ENCODE data around the gene RHO.
"Not testable (repeated sequence)": the region's sequence is repeated elsewhere in the genome, so short reads cannot be mapped to it uniquely, and the experiment has no call there.

The RHO gene

DNA sequence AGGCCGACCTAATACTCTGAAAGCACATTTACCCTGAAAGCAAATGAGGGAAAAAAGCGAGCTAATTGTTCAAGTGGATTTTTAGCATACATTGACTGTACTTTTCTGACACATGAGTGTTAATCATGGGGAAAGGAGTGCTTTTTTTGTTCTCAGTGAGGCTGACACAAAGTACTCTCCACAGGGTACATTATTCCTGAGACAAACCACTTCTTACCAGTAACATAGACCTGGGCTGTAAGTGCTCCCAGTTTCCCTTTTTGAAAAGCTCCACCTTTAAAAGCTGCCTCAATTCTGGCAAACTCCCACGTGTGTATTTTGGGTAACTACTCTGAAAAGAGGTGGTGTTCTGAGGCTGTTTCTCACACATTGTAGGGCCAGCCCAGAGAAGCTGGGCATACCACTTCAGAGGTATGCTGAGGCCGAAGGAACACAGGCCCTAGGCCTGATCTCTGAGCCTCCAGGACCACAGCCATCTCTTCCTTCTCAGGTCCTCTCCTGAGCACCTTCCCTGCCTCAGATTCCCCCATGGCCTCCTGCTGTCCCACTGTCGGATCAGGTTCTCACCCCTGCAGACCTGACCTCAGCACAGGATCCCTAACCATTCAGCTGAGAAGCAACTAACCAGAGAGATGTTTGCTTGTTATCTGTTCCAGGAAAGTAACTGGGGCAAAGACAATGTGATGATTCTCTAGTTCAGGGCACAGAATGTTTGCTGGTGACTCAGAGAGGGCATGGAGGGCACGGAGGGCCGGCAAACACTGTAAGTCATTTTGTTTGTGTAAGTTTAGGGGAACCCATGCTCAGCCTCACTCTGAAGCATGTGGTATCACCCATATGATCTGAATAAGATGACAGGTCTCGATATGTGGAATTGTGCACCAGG lies 29.6 kb upstream of the RHO start:
- not testable (repeated sequence) for H3K4me3 ChIP-seq (ENCODE audit: low read length in 2 of 2); H3K9ac ChIP-seq (ENCODE audit: low read depth in 1 of 2, low read length in 2 of 2); H3K27ac ChIP-seq (ENCODE audit: low read depth in 2 of 2, low read length in 2 of 2); H3K9me3 ChIP-seq (ENCODE audit: control insufficient read depth in 2 of 2, low read length in 2 of 2); H3K27me3 ChIP-seq (ENCODE audit: control insufficient read depth in 2 of 2, insufficient read depth in 2 of 2, low read length in 2 of 2); H3K4me1 ChIP-seq (ENCODE audit: control insufficient read depth in 2 of 2, insufficient read depth in 2 of 2, low read length in 2 of 2)
- peaks cover 13 to 15% of the 10 kb centered on the region in 2 donors for H3K36me3 ChIP-seq (ENCODE audit: control insufficient read depth in 2 of 2, insufficient read depth in 2 of 2, low read length in 2 of 2)

GRCh38 chr3:129499604-129500333 lies 28.7 kb upstream of the RHO start:
- not testable (repeated sequence) for H3K9ac ChIP-seq (ENCODE audit: low read depth in 1 of 2, low read length in 2 of 2); H3K27me3 ChIP-seq (ENCODE audit: control insufficient read depth in 2 of 2, insufficient read depth in 2 of 2, low read length in 2 of 2); H3K27ac ChIP-seq (ENCODE audit: low read depth in 2 of 2, low read length in 2 of 2); H3K9me3 ChIP-seq (ENCODE audit: control insufficient read depth in 2 of 2, low read length in 2 of 2); H3K4me1 ChIP-seq (ENCODE audit: control insufficient read depth in 2 of 2, insufficient read depth in 2 of 2, low read length in 2 of 2); H3K4me3 ChIP-seq (ENCODE audit: low read length in 2 of 2)
- H3K36me3 ChIP-seq (ENCODE audit: control insufficient read depth in 2 of 2, insufficient read depth in 2 of 2, low read length in 2 of 2), result peaks cover 15 to 19% of the 10 kb centered on the region in 2 donors

DNA sequence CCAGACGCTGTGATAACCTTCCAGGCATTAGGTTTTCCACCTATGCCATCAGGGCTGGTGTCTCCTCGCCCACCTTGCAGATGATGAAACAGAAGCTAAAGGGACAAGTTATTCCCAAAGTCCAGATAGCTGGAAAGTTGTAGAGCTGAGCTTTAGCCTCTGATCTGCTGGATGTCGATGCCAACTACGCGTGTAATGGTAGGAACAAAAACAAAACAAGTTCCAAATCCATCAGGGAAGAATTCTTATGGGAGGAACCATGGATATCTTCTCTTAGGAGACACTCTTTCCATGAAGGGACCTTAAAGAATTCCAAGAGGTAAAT lies 28.1 kb upstream of the RHO start:
- Histone ChIP-seq H3K4me1 (ENCODE audit: control insufficient read depth in 2 of 2, insufficient read depth in 2 of 2, low read length in 2 of 2) (no peaks in the 10 kb centered on the region), H3K9ac (ENCODE audit: low read depth in 1 of 2, low read length in 2 of 2) (no peak overlapping the region), H3K9me3 (ENCODE audit: control insufficient read depth in 2 of 2, low read length in 2 of 2) (no peaks in the 10 kb centered on the region), H3K27ac (ENCODE audit: low read depth in 2 of 2, low read length in 2 of 2) (no peak overlapping the region), H3K27me3 (ENCODE audit: control insufficient read depth in 2 of 2, insufficient read depth in 2 of 2, low read length in 2 of 2) (no peaks in the 10 kb centered on the region), H3K36me3 (ENCODE audit: control insufficient read depth in 2 of 2, insufficient read depth in 2 of 2, low read length in 2 of 2) (peaks cover 15 to 24% of the 10 kb centered on the region in 2 donors), H3K4me3 (ENCODE audit: low read length in 2 of 2) (no peak overlapping the region)

GRCh38 chr3:129501630-129502029 lies 26.8 kb upstream of the RHO start:
- Histone ChIP-seq H3K4me3 (ENCODE audit: low read length in 2 of 2) (no peak overlapping the region), H3K27ac (ENCODE audit: low read depth in 2 of 2, low read length in 2 of 2) (no peak overlapping the region), H3K9me3 (ENCODE audit: control insufficient read depth in 2 of 2, low read length in 2 of 2) (no peaks in the 10 kb centered on the region), H3K4me1 (ENCODE audit: control insufficient read depth in 2 of 2, insufficient read depth in 2 of 2, low read length in 2 of 2) (no peaks in the 10 kb centered on the region), H3K27me3 (ENCODE audit: control insufficient read depth in 2 of 2, insufficient read depth in 2 of 2, low read length in 2 of 2) (no peaks in the 10 kb centered on the region), H3K36me3 (ENCODE audit: control insufficient read depth in 2 of 2, insufficient read depth in 2 of 2, low read length in 2 of 2) (peaks cover 20 to 32% of the 10 kb centered on the region in 2 donors), H3K9ac (ENCODE audit: low read depth in 1 of 2, low read length in 2 of 2) (no peak overlapping the region)

GRCh38 chr3:129502641-129503408 lies 25.6 kb upstream of the RHO start:
- Histone ChIP-seq H3K36me3 (ENCODE audit: control insufficient read depth in 2 of 2, insufficient read depth in 2 of 2, low read length in 2 of 2) (peaks cover 22 to 43% of the 10 kb centered on the region in 2 donors), H3K9me3 (ENCODE audit: control insufficient read depth in 2 of 2, low read length in 2 of 2) (no peaks in the 10 kb centered on the region), H3K9ac (ENCODE audit: low read depth in 1 of 2, low read length in 2 of 2) (no peak overlapping the region), H3K27ac (ENCODE audit: low read depth in 2 of 2, low read length in 2 of 2) (no peak overlapping the region), H3K4me3 (ENCODE audit: low read length in 2 of 2) (no peak overlapping the region), H3K4me1 (ENCODE audit: control insufficient read depth in 2 of 2, insufficient read depth in 2 of 2, low read length in 2 of 2) (no peaks in the 10 kb centered on the region), H3K27me3 (ENCODE audit: control insufficient read depth in 2 of 2, insufficient read depth in 2 of 2, low read length in 2 of 2) (no peaks in the 10 kb centered on the region)

DNA sequence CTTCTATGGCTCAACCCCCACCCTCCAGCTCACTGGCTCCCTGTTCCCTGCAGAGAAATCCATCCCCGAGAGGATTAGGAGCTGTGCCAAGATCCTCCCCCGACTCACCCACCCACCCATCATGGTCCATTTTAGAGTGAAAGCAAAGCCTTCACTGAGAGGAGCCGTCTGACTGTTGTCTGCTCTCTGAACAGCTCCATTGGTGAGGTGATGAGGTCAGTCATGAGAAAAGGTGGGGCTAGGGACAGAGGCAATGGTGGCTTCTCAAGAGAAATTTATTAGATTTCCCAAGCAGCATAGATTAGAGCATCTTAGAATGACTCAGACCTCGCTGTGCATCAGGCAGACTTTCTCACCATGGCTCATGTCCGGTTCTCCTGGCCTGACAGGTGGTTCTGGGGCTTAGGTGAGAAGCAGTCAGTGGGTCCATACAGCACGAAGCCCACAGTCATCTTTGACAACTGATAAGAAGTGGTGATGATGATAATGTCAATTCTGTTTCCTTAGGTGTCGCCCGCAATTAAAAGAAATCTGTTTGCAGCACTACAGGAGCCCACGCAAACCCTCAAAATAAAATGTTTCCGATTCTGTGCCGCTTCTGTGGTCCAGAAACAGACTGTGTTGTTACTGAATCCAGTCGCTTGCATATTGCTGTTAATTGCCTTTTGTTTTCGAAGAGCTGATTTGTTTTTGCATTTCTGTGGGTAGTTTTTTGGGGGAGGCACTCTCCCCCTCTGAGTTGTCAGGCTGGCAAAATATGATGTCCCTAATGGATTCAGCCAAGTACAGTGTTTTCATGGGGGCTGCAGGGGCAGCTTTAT lies 24.8 kb upstream of the RHO start:
- Histone ChIP-seq H3K4me3 (ENCODE audit: low read length in 2 of 2) (no peak overlapping the region), H3K27ac (ENCODE audit: low read depth in 2 of 2, low read length in 2 of 2) (no peak overlapping the region), H3K36me3 (ENCODE audit: control insufficient read depth in 2 of 2, insufficient read depth in 2 of 2, low read length in 2 of 2) (peaks cover 24 to 45% of the 10 kb centered on the region in 2 donors), H3K4me1 (ENCODE audit: control insufficient read depth in 2 of 2, insufficient read depth in 2 of 2, low read length in 2 of 2) (no peaks in the 10 kb centered on the region), H3K9ac (ENCODE audit: low read depth in 1 of 2, low read length in 2 of 2) (no peak overlapping the region), H3K9me3 (ENCODE audit: control insufficient read depth in 2 of 2, low read length in 2 of 2) (no peaks in the 10 kb centered on the region), H3K27me3 (ENCODE audit: control insufficient read depth in 2 of 2, insufficient read depth in 2 of 2, low read length in 2 of 2) (no peaks in the 10 kb centered on the region)

DNA sequence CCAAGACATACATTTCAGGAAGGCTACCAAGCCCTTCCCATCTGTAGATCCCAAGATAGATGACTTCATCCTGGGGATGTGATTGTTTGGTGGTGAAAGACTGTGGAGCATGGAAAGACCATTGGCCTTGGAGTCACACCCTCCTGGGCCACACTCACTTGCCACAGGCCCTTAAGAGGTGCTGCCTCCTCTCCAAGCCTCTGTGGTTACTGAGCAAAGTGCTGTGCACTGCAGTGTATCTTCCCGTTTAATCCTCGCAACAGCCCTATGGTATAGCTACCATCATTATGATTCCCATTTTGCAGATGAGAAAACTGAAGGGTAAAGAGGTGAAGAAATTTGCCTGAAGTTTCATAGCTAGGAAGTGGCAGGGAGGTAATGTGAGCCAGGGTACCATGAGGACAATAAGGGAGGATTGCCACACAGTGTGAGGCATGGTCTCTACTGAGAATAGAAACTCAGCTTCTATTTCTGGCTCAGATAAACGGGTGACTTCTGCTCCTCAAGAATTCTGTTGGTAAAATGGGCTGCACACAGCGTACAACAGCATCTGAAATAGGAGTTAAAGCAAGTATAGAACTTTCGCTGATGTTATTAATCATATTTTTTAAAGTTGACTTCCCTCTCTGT lies 23.9 kb upstream of the RHO start:
- peaks cover 24 to 45% of the 10 kb centered on the region in 2 donors for H3K36me3 ChIP-seq (ENCODE audit: control insufficient read depth in 2 of 2, insufficient read depth in 2 of 2, low read length in 2 of 2)
- no peaks in the 10 kb centered on the region for H3K9me3 ChIP-seq (ENCODE audit: control insufficient read depth in 2 of 2, low read length in 2 of 2)
- no peak overlapping the region for H3K4me3 ChIP-seq (ENCODE audit: low read length in 2 of 2)
- no peaks in the 10 kb centered on the region for H3K4me1 ChIP-seq (ENCODE audit: control insufficient read depth in 2 of 2, insufficient read depth in 2 of 2, low read length in 2 of 2)
- no peak overlapping the region for H3K9ac ChIP-seq (ENCODE audit: low read depth in 1 of 2, low read length in 2 of 2)
- H3K27me3 ChIP-seq (ENCODE audit: control insufficient read depth in 2 of 2, insufficient read depth in 2 of 2, low read length in 2 of 2), result no peaks in the 10 kb centered on the region
- no peak overlapping the region for H3K27ac ChIP-seq (ENCODE audit: low read depth in 2 of 2, low read length in 2 of 2)

DNA sequence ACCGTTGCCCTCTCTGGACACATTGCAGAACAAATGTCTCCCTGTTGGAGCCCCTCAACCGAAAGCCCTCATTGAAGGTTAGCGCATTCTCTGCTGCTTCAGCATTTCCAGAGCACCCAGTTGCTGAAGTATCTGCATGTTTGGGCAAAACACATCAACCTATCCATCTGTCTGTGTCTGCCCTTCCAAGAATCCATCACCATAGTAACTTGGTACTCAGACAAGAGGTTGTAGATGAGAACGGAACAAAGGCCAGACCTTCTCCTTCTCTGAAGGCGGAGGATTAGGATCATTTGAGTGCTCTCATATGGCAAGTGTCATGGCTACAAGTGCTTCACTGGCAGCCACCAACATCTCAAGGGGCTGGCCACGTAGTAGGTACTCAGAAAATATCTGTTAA lies 23.1 kb upstream of the RHO start:
- no peaks in the 10 kb centered on the region for H3K27me3 ChIP-seq (ENCODE audit: control insufficient read depth in 2 of 2, insufficient read depth in 2 of 2, low read length in 2 of 2)
- no peak overlapping the region for H3K4me3 ChIP-seq (ENCODE audit: low read length in 2 of 2)
- H3K4me1 ChIP-seq (ENCODE audit: control insufficient read depth in 2 of 2, insufficient read depth in 2 of 2, low read length in 2 of 2), result no peaks in the 10 kb centered on the region
- H3K36me3 ChIP-seq (ENCODE audit: control insufficient read depth in 2 of 2, insufficient read depth in 2 of 2, low read length in 2 of 2), result peaks cover 17 to 45% of the 10 kb centered on the region in 2 donors
- no peak overlapping the region for H3K9ac ChIP-seq (ENCODE audit: low read depth in 1 of 2, low read length in 2 of 2)
- no peak overlapping the region for H3K27ac ChIP-seq (ENCODE audit: low read depth in 2 of 2, low read length in 2 of 2)
- no peaks in the 10 kb centered on the region for H3K9me3 ChIP-seq (ENCODE audit: control insufficient read depth in 2 of 2, low read length in 2 of 2)

DNA sequence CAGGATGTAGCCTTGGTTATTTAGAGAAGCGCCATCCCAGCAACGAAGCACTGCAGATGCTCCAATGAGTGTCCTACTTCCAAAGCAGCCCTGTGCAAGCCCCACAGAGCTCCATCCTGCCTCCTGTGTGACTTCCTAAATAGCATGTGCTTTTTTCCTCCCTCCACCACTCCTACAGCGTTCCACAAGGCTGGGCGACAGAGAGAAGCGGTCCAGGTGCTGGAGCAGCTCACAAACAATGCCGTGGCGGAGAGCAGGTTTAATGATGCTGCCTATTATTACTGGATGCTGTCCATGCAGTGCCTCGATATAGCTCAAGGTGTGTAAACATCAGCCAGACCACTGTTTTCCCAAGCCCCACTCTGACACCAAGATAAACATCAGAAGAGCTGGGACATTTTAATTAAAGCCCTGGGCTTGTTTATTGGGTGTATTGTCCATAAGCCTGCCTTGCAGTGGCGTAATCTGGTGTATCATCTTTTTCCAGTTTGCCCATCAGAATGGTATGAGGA lies 22.2 kb upstream of the RHO start:
- Histone ChIP-seq H3K27ac (ENCODE audit: low read depth in 2 of 2, low read length in 2 of 2) (no peak overlapping the region), H3K4me1 (ENCODE audit: control insufficient read depth in 2 of 2, insufficient read depth in 2 of 2, low read length in 2 of 2) (no peaks in the 10 kb centered on the region), H3K4me3 (ENCODE audit: low read length in 2 of 2) (no peak overlapping the region), H3K9ac (ENCODE audit: low read depth in 1 of 2, low read length in 2 of 2) (no peak overlapping the region), H3K9me3 (ENCODE audit: control insufficient read depth in 2 of 2, low read length in 2 of 2) (no peaks in the 10 kb centered on the region), H3K27me3 (ENCODE audit: control insufficient read depth in 2 of 2, insufficient read depth in 2 of 2, low read length in 2 of 2) (no peaks in the 10 kb centered on the region), H3K36me3 (ENCODE audit: control insufficient read depth in 2 of 2, insufficient read depth in 2 of 2, low read length in 2 of 2) (peaks cover 17 to 44% of the 10 kb centered on the region in 2 donors)
